ENCODE measurements around the gene PSMC5. TPM values are rescaled to one million over a fixed set of nuclear protein-coding genes. Genes with fewer than 3 reads are reported as not detected.

PSMC5 gene
- total and polyA plus RNA-seq, 10 of the 15 experiments (the other 5 are each of a cell fraction or from before 2014, with no cell fraction given) = 55.0 to 266 (median 148) TPM

DNA sequence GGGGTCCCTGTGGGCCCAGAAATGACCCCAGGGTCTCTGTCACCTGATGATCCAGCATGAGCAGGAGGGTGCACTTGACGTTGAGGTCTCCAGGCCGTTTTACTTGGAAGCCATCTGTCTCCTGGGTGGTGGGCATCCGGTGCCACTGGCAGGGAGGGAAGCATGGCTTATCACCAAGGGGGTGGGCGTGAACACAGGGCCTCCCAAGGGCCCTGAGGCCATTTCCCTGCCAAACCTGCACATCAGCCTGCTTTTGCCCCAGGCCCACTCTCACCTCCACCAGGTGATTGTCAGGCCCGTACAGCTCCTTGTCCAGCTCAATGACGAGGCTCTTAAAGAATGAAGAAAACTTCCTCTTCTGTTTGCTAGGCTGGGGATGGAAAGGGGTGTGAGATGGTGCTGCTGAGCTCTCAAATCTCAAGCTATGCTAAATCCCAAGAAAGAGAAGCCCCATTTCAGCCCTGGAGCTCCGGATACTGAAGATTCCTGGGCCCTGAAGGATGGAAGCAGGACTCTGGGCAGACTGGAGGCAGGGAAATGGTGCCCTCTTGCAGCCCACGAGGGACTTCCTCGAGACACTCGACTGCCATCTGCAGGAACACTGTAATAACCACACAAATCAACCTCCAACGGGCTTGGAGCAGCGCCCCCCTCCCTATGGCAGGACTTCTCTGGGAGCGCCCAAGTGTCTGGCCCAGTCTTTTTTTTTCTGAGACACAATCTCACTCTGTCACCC is 7.4 kb downstream of the PSMC5 start:
- ChIA-PET POLR2A (interaction anchor here (0.7 to 1.0 kb wide), 2 partner anchors 8 to 61 kb away, joined by 3 read pairs; partner anchors contain the start of genes CCDC47 and SMARCD2), SMC1A (ENCODE audit: uncharacterized antibody, unreplicated experiment) (interaction anchor here (1.0 kb wide), 1 partner anchor 152 kb away, joined by 3 read pairs; no protein-coding TSS in a partner anchor), RAD21 (ENCODE audit: unreplicated experiment) (interaction anchor here (0.7 to 1.2 kb wide), 4 partner anchors 45 to 223 kb away, joined by 3 to 4 read pairs (median 3); no protein-coding TSS in a partner anchor), CTCF (interaction anchor here (0.8 to 2.3 kb wide), 14 partner anchors 8 to 268 kb away, joined by 3 to 8 read pairs (median 4); no protein-coding TSS in a partner anchor)
- Histone ChIP-seq H3K4me2 (ENCODE audit: control insufficient read depth, insufficient read depth) (no peak overlapping the region), H3K27ac (ENCODE audit: control insufficient read depth, insufficient read depth) (no peak overlapping the region), H3K9ac (ENCODE audit: control insufficient read depth, insufficient read depth, low read length) (no peak overlapping the region), H3K4me1 (ENCODE audit: control insufficient read depth, insufficient read depth, low read length) (peaks cover 9% of the 10 kb centered on the region; the same call in 1 of the 2 replicates), H2AFZ (ENCODE audit: control insufficient read depth, low read depth, low read length) (no peak overlapping the region), H3K9me3 (replicated peaks; ENCODE audit: control insufficient read depth, insufficient read depth, low read length) (no peaks in the 10 kb centered on the region), H3K79me2 (ENCODE audit: control insufficient read depth, insufficient read depth, low read length) (peaks cover 27% of the 10 kb centered on the region), H3K4me3 (no peak overlapping the region), H4K20me1 (ENCODE audit: control insufficient read depth, insufficient read depth) (no peaks in the 10 kb centered on the region), H3K27me3 (replicated peaks in 1 of 2; ENCODE audit: control insufficient read depth in 2 of 2, insufficient read depth in 2 of 2, low read length in 1 of 2) (no peaks in the 10 kb centered on the region), H3K36me3 (ENCODE audit: control insufficient read depth in 2 of 2, insufficient read depth in 2 of 2, low read length in 1 of 2) (peaks cover 29 to 46% of the 10 kb centered on the region in 2 experiments)
- no peak for DNase-seq (ENCODE audit: low read depth, low spot score)
- no peak for FAIRE-seq
- WGBS (ENCODE audit: insufficient coverage, insufficient replicate concordance, low lambda C conversion rate, missing lambda C conversion rate) = 42% methylated on average over 13 of the region's 13 CpGs
- in situ Hi-C loops (cut with MboI) = loop anchor here (25.0 kb wide), 1 partner anchor 397 kb away; the partner anchor contains the start of gene CYB561
- intact Hi-C loops (cut with micrococcal nuclease; ENCODE audit: unreplicated experiment) = no loop called here
- BruUV-seq (replicated peaks) = no TSS peak
- peak; percentile 88 for ATAC-seq
- no peak for TF ChIP-seq BMI1 (IDR thresholded peaks at IDR 0.05; ENCODE audit: borderline replicate concordance)
- TF ChIP-seq FOXK2 (IDR thresholded peaks at IDR 0.05) = no peak
- 0 out of 2 replicates have a peak, but pooled peaks have one; percentile 16 for TF ChIP-seq MXI1 (IDR thresholded peaks at IDR 0.05; ENCODE audit: low read depth, low read length)
- no peak for TF ChIP-seq SUZ12 (IDR thresholded peaks at IDR 0.05; ENCODE audit: unreplicated experiment)
- TF ChIP-seq DPF2 (IDR thresholded peaks at IDR 0.05) = no peak
- no peak for TF ChIP-seq NFIC (IDR thresholded peaks at IDR 0.05; ENCODE audit: low read depth, low read length)
- TF ChIP-seq, protein P1, sequence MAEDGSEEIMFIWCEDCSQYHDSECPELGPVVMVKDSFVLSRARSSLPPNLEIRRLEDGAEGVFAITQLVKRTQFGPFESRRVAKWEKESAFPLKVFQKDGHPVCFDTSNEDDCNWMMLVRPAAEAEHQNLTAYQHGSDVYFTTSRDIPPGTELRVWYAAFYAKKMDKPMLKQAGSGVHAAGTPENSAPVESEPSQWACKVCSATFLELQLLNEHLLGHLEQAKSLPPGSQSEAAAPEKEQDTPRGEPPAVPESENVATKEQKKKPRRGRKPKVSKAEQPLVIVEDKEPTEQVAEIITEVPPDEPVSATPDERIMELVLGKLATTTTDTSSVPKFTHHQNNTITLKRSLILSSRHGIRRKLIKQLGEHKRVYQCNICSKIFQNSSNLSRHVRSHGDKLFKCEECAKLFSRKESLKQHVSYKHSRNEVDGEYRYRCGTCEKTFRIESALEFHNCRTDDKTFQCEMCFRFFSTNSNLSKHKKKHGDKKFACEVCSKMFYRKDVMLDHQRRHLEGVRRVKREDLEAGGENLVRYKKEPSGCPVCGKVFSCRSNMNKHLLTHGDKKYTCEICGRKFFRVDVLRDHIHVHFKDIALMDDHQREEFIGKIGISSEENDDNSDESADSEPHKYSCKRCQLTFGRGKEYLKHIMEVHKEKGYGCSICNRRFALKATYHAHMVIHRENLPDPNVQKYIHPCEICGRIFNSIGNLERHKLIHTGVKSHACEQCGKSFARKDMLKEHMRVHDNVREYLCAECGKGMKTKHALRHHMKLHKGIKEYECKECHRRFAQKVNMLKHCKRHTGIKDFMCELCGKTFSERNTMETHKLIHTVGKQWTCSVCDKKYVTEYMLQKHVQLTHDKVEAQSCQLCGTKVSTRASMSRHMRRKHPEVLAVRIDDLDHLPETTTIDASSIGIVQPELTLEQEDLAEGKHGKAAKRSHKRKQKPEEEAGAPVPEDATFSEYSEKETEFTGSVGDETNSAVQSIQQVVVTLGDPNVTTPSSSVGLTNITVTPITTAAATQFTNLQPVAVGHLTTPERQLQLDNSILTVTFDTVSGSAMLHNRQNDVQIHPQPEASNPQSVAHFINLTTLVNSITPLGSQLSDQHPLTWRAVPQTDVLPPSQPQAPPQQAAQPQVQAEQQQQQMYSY (CRISPR knock-in tag; IDR thresholded peaks at IDR 0.05) = no peak
- TF ChIP-seq KAT2A (conservative IDR thresholded peaks at IDR 0.05; ENCODE audit: control insufficient read depth, low read depth, low read length) = no peak
- no peak for TF ChIP-seq KDM1A (IDR thresholded peaks at IDR 0.05; ENCODE audit: borderline replicate concordance)
- TF ChIP-seq KLF5 (IDR thresholded peaks at IDR 0.05; ENCODE audit: partially characterized antibody) = no peak
- TF ChIP-seq, protein P2, sequence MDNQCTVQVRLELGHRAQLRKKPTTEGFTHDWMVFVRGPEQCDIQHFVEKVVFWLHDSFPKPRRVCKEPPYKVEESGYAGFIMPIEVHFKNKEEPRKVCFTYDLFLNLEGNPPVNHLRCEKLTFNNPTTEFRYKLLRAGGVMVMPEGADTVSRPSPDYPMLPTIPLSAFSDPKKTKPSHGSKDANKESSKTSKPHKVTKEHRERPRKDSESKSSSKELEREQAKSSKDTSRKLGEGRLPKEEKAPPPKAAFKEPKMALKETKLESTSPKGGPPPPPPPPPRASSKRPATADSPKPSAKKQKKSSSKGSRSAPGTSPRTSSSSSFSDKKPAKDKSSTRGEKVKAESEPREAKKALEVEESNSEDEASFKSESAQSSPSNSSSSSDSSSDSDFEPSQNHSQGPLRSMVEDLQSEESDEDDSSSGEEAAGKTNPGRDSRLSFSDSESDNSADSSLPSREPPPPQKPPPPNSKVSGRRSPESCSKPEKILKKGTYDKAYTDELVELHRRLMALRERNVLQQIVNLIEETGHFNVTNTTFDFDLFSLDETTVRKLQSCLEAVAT (IDR thresholded peaks at IDR 0.05) = 0 out of 2 replicates have a peak, but pooled peaks have one; percentile 42
- 0 out of 2 replicates have a peak, but pooled peaks have one; percentile 14 for TF ChIP-seq POLR2AphosphoS5 (IDR thresholded peaks at IDR 0.05; ENCODE audit: low read length)
- no peak for TF ChIP-seq TCF3 (IDR thresholded peaks at IDR 0.05; ENCODE audit: borderline replicate concordance, insufficient read depth, low read depth, low read length)
- TF ChIP-seq SREBF1 (IDR thresholded peaks at IDR 0.05; ENCODE audit: low read length) = no peak
